ENCODE results near the gene LAPTM5. TPM values are rescaled to one million over a fixed set of nuclear protein-coding genes. Genes with fewer than 3 reads are reported as not detected.
"Not testable (repeated sequence)": the region's sequence is repeated elsewhere in the genome, so short reads cannot be mapped to it uniquely, and the experiment has no call there.

Gene LAPTM5
- total RNA-seq, 1 donor from 2014 or later = 39.8 TPM

DNA sequence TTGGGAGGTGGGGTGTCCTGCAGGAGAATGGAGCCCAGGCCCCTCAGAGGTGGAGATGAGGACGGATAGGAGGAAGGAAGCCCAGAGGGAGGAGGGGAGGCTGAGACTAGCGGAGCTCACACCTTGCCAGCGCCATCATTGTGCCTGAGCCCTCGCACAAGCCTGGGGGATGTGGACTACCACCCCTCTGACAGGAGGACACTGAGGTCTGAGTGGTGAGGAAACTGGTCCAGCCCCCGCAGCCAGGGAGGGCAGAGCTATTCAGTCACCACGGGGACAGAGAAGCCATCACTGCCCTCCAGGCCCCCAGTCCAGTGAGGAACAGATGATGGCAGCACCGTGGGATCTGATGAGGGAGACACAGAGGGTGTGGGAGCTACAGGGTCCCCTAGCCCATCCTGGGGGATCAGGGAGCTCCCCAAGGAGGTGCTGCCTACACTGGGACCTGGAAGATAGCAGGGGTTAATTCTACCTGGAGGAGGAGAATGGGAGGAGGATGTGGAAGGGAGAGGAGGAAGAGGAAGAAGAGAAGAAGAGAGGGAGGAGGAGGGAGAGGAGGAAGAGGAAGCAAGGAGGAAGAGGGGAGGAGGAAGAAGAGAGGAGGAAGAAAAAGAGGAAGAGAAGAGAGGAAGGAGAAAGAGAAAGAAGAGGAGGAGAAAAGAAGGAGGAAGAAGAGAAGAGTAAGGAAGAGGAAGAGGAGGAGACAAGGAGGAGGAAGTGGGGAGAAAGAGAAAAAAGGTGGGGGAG, 65.2 kb downstream of the LAPTM5 start:
- no peak for DNase-seq (ENCODE audit: extremely low spot score in 2 of 2)
- H3K27ac ChIP-seq = peak overlapping the region; percentile 97
- intact Hi-C loops (cut with DNase I) = loop anchor here (10.0 kb wide), 1 partner anchor 168 kb away; no protein-coding TSS in a partner anchor
- H3K36me3 ChIP-seq = no peaks in the 10 kb centered on the region
- TF ChIP-seq POLR2AphosphoS5 (IDR thresholded peaks at IDR 0.05; ENCODE audit: insufficient read depth in 1 of 2, low read depth in 1 of 2) = no peak
- TF ChIP-seq, protein P1, sequence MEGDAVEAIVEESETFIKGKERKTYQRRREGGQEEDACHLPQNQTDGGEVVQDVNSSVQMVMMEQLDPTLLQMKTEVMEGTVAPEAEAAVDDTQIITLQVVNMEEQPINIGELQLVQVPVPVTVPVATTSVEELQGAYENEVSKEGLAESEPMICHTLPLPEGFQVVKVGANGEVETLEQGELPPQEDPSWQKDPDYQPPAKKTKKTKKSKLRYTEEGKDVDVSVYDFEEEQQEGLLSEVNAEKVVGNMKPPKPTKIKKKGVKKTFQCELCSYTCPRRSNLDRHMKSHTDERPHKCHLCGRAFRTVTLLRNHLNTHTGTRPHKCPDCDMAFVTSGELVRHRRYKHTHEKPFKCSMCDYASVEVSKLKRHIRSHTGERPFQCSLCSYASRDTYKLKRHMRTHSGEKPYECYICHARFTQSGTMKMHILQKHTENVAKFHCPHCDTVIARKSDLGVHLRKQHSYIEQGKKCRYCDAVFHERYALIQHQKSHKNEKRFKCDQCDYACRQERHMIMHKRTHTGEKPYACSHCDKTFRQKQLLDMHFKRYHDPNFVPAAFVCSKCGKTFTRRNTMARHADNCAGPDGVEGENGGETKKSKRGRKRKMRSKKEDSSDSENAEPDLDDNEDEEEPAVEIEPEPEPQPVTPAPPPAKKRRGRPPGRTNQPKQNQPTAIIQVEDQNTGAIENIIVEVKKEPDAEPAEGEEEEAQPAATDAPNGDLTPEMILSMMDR (IDR thresholded peaks at IDR 0.05) = no peak
- TF ChIP-seq POLR2A (IDR thresholded peaks at IDR 0.05) = no peak
- no peaks in the 10 kb centered on the region for H3K9me3 ChIP-seq
- H3K27me3 ChIP-seq = no peaks in the 10 kb centered on the region
- peaks cover 67% of the 10 kb centered on the region for H3K4me1 ChIP-seq
- no peak overlapping the region for H3K4me3 ChIP-seq

DNA sequence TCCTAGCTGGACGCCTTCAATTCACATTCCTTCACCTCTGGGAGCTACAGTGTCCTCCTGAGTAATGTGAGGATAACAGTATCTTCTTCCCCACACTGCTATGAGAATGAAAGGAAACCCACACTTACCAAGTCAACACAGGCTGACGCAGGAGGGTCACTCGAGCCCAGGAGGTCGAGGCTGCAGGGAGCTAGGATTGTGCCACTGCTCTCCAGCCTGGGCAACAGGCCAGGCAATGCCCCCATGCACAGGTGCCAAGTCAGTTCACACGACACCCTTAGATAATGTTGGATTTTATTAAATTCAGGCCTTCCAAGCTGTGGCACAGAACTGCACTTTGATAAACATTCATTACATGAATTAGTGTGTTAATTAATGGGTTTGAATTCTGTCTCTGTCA, 66.1 kb downstream of the LAPTM5 start:
- Histone ChIP-seq H3K27ac (peak overlapping the region; percentile 97), H3K36me3 (no peaks in the 10 kb centered on the region), H3K27me3 (no peaks in the 10 kb centered on the region), H3K9me3 (no peaks in the 10 kb centered on the region), H3K4me3 (no peak overlapping the region), H3K4me1 (peaks cover 66% of the 10 kb centered on the region)
- DNase-seq (ENCODE audit: extremely low spot score in 2 of 2) = no peak
- intact Hi-C loops (cut with DNase I) = loop anchor here (10.0 kb wide), 1 partner anchor 167 kb away; no protein-coding TSS in a partner anchor
- TF ChIP-seq, protein P1 (IDR thresholded peaks at IDR 0.05) = no peak
- TF ChIP-seq POLR2A (IDR thresholded peaks at IDR 0.05) (no peak), POLR2AphosphoS5 (IDR thresholded peaks at IDR 0.05; ENCODE audit: insufficient read depth in 1 of 2, low read depth in 1 of 2) (no peak)

DNA sequence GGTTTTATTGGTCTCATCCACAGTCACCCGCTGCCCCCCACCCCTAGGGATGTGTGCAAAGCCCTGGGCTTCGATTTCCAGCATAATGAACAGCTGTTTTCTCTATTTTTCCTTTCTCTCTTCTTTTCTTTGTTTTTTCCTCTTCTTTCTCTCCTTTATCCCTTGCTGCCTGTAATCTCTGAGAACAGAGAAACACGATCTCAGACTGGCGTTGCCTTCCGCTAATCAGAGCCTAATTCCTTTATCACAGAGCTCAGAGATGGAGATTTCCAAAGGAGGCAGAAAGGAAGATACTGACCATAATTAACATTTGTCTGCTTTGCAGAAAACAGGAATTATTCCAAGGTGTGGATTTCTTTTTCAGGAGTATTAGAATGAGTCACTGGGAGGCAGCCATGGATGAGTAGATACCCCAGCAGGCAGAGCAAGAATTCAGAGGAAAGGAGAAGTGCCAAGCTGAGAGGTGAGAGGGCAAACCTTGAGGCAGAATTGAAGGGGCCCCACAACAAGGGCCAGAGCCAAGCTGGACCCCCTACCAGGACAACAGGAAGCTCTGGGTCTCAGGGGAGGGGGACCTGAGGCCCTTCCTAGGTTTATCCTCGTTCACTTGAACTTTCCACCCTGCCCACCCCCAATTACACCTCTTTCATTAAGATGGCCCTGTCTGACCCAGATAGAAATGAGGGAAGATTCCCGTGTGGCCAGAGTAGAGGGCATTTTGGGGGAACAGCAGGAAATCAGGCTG, 67.5 kb downstream of the LAPTM5 start:
- Histone ChIP-seq H3K4me1 (peaks cover 67% of the 10 kb centered on the region), H3K36me3 (no peaks in the 10 kb centered on the region), H3K4me3 (no peak overlapping the region), H3K27me3 (no peaks in the 10 kb centered on the region), H3K9me3 (no peaks in the 10 kb centered on the region), H3K27ac (peak overlapping the region; percentile 97)
- TF ChIP-seq, protein P1 (IDR thresholded peaks at IDR 0.05) = no peak
- TF ChIP-seq POLR2AphosphoS5 (IDR thresholded peaks at IDR 0.05; ENCODE audit: insufficient read depth in 1 of 2, low read depth in 1 of 2) = no peak
- TF ChIP-seq POLR2A (IDR thresholded peaks at IDR 0.05) = no peak
- intact Hi-C loops (cut with DNase I) = loop anchor here (10.0 kb wide), 1 partner anchor 165 kb away; no protein-coding TSS in a partner anchor
- DNase-seq (ENCODE audit: extremely low spot score in 2 of 2) = no peak

DNA sequence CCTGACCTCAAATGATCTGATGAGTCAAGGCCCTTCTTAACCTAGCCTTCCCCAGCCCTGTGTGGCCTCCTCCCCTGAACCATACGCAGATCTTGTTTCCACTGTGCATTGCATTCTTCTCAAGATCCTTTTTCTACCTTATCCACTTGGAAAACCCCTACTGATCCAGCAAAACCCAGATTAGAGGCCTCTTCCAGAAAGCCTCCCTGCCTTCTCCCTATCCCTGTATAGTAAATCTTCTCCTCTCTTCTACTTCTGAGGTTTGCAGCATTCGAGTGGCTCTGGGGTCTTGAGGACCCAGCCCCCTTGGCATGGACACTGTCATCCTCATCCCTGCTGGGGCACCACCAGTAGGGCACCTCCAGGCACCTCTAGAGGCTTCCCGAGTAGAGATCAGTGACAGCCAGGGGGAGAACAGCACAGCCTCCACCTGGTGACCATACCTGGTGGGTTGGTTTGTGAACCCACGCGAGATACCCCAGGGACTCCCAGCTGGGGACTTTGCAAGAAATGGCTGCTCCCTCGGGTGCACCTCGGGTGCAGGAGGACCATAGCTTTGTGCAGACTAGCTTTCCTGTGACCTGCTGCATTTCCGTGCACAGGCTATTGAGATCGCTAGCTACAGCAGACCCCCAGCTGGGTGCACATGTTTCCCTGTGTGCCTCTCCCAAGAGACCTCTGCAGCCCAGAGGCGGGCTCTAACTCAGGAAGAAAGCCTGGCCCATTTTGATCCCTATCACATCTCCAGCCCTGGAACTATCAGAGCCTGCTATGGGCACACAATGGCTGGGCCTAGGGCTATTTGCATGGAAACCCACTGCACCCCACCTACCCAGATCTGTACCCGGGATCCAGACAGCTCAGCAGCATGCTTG, 68.4 kb downstream of the LAPTM5 start:
- no peak overlapping the region for H3K4me3 ChIP-seq
- no peaks in the 10 kb centered on the region for H3K27me3 ChIP-seq
- intact Hi-C loops (cut with DNase I) = no loop called here
- peak overlapping the region; percentile 97 for H3K27ac ChIP-seq
- TF ChIP-seq, protein P1 (IDR thresholded peaks at IDR 0.05) = no peak
- TF ChIP-seq POLR2A (IDR thresholded peaks at IDR 0.05) (no peak), POLR2AphosphoS5 (IDR thresholded peaks at IDR 0.05; ENCODE audit: insufficient read depth in 1 of 2, low read depth in 1 of 2) (no peak)
- H3K4me1 ChIP-seq = peaks cover 62% of the 10 kb centered on the region
- no peaks in the 10 kb centered on the region for H3K9me3 ChIP-seq
- no peaks in the 10 kb centered on the region for H3K36me3 ChIP-seq
- DNase-seq (ENCODE audit: extremely low spot score in 2 of 2) = no peak

DNA sequence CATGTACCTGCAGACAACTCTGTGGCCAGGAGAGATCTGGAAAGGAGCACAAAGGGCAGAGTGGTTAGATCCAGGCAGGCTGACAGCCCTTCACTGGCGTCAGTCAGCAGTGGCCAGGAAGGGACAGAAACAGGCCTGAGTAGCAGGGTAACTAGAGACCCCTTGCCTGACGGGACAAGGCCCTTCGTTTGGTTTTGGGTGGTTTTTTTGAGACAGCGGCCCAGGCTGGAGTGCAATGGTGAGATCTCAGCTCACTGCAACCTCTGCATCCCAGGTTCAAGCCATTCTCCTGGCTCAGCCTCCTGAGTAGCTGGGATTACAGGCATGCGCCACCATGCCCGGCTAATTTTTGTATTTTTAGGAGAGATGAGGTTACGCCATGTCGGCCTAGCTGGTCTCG, 69.1 kb downstream of the LAPTM5 start:
- Histone ChIP-seq H3K4me1 (peaks cover 56% of the 10 kb centered on the region), H3K27ac (peak overlapping the region; percentile 97)
- intact Hi-C loops (cut with DNase I); H3K36me3 ChIP-seq; H3K27me3 ChIP-seq; DNase-seq (ENCODE audit: extremely low spot score in 2 of 2); H3K4me3 ChIP-seq; H3K9me3 ChIP-seq: not testable (repeated sequence)

All from vagina (tissue), 2 donors.